Neuron (in vitro differentiated cells): ENCODE results near the gene SBNO2.
"Not testable (repeated sequence)": the region's sequence is repeated elsewhere in the genome, so short reads cannot be mapped to it uniquely, and the experiment has no call there.

Experiments used
- H2AFZ ChIP-seq: one replicate; pipeline ENCODE4 v1.6.1; 2013; ENCODE audit warnings: low read depth, mild to moderate bottlenecking, inconsistent platforms, low read length, moderate library complexity
- H3K27me3 ChIP-seq: one replicate; pipeline ENCODE4 v1.6.1; 2013; ENCODE audit warnings: low read length; ENCODE audit not compliant: insufficient read depth
- H3K36me3 ChIP-seq: one replicate; pipeline ENCODE4 v1.6.1; 2013; ENCODE audit warnings: low read length; ENCODE audit not compliant: insufficient read depth
- H3K4me1 ChIP-seq: one replicate; pipeline ENCODE4 v1.6.1; 2013; ENCODE audit warnings: low read length; ENCODE audit not compliant: insufficient read depth
- H3K4me3 ChIP-seq: 2 replicates; pipeline ENCODE4 v1.5.1; 2013; ENCODE audit warnings: mild to moderate bottlenecking, low read length, moderate library complexity
- H3K9me3 ChIP-seq: one replicate; pipeline ENCODE4 v1.6.1; 2013; ENCODE audit warnings: low read length

Gene SBNO2

DNA sequence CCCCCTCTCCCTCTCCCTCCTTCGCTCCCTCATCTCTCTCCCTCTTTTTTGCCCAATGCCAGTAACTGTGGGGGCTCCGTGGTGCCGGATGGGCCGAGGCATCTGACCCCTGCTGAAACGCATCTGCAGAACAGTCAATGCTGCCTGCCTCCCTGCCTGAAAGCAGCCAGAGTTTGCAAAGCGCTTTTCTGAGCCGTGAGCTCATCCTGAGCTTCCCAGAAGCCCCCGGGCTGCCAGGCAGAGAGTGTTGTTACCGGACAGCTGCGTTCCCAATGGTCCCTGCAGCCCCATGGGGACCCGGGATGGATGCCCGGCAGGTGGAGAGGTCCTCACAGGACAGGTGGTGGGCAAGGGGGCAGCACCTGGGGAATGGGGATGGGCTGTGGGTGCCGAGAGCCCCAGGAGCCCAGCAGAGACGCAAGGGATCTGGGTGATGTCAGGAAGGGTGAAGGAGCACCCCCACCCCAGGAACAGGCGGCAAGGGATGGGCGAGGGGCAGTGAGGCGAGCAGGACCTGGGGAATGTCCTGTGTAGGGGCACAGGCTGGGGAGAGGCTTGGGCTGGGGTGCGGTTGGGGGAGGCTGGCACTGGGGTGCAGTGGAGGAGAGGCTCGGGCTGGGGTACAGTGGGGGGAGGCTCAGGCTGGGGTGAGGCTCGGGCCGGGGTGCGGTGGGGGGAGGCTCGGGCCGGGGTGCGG lies 37.3 kb downstream of the SBNO2 start:
- Histone ChIP-seq H3K9me3 (peaks cover 2% of the 10 kb centered on the region), H3K27me3 (no peaks in the 10 kb centered on the region), H3K4me1 (peaks cover 12% of the 10 kb centered on the region), H2AFZ (no peak overlapping the region), H3K4me3 (no peak overlapping the region), H3K36me3 (no peaks in the 10 kb centered on the region)

DNA sequence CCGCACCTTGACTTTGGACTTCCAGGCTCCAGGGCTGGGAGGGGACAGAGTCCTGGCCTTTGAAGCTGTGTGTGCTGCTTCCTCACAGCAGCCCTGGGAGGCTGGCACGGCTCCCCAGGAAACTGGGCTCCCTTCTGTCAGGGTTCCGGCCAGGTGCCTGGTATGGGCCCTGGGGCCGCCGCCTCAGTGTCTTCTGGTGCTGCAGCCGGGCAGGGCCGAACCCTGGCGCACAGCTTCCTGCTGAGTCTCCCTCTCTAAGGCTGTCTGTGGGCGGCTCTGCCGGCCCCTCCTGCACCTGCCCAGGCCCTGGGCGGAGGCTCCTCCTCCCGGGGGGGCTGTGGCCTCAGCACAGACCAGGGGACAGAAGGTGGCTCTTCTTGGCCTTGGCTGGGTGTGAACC lies 37.9 kb downstream of the SBNO2 start:
- Histone ChIP-seq H2AFZ (no peak overlapping the region), H3K36me3 (no peaks in the 10 kb centered on the region), H3K4me3 (no peak overlapping the region), H3K27me3 (no peaks in the 10 kb centered on the region), H3K4me1 (peaks cover 17% of the 10 kb centered on the region), H3K9me3 (peaks cover 1% of the 10 kb centered on the region)

DNA sequence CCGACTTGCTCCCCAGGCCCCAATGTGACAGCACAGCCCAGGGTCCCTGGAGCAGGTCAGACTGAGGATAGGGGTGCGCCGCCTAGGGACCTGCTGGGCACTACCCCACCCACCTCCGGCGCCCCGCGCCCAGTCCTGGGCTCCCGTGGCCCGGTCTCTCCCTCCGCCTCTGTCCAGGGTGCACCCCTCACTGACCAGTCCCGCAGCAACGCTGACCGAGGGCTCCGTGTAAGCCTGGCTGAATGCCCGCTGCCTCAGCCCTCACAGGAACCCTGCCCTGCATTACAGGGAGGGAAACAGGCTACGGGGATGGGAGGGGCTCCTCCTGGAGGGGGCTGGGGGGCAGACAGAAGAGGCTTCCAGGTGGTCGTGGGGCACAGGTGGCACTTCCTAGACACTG lies 38.6 kb downstream of the SBNO2 start:
- no peaks in the 10 kb centered on the region for H3K27me3 ChIP-seq
- H3K4me3 ChIP-seq, result no peak overlapping the region
- no peak overlapping the region for H2AFZ ChIP-seq
- H3K9me3 ChIP-seq, result no peaks in the 10 kb centered on the region
- peaks cover 20% of the 10 kb centered on the region for H3K4me1 ChIP-seq
- no peaks in the 10 kb centered on the region for H3K36me3 ChIP-seq

GRCh38 chr19:1134431-1134830 lies 39.6 kb downstream of the SBNO2 start:
- no peaks in the 10 kb centered on the region for H3K36me3 ChIP-seq
- peaks cover 20% of the 10 kb centered on the region for H3K4me1 ChIP-seq
- H3K4me3 ChIP-seq, result no peak overlapping the region
- H3K27me3 ChIP-seq, result no peaks in the 10 kb centered on the region
- H2AFZ ChIP-seq, result no peak overlapping the region
- no peaks in the 10 kb centered on the region for H3K9me3 ChIP-seq

DNA sequence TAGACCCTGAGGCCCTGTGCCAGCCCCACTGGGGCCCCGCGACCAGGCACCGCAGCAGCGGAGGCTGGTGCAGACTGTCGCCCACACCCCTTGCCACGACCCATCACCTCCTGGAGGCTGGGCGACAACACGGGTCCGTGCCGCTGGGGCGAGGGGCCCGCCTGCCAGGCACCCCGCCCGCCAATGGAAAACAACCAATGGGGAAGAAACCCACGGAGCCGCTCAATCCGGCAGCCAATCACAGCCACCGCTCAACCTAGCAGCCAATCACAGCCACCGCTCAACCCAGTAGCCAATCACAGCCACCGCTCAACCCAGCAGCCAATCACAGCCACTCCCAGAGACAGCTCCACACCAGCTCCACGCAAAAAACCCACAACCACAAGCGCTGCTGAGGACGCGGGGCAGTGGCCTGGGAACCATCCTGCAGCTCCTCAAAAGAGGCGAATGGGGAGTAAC lies 40.6 kb downstream of the SBNO2 start:
- Histone ChIP-seq H3K36me3 (no peaks in the 10 kb centered on the region), H3K27me3 (no peaks in the 10 kb centered on the region), H3K4me3 (no peak overlapping the region), H3K9me3 (no peaks in the 10 kb centered on the region), H3K4me1 (peaks cover 20% of the 10 kb centered on the region), H2AFZ (no peak overlapping the region)

DNA sequence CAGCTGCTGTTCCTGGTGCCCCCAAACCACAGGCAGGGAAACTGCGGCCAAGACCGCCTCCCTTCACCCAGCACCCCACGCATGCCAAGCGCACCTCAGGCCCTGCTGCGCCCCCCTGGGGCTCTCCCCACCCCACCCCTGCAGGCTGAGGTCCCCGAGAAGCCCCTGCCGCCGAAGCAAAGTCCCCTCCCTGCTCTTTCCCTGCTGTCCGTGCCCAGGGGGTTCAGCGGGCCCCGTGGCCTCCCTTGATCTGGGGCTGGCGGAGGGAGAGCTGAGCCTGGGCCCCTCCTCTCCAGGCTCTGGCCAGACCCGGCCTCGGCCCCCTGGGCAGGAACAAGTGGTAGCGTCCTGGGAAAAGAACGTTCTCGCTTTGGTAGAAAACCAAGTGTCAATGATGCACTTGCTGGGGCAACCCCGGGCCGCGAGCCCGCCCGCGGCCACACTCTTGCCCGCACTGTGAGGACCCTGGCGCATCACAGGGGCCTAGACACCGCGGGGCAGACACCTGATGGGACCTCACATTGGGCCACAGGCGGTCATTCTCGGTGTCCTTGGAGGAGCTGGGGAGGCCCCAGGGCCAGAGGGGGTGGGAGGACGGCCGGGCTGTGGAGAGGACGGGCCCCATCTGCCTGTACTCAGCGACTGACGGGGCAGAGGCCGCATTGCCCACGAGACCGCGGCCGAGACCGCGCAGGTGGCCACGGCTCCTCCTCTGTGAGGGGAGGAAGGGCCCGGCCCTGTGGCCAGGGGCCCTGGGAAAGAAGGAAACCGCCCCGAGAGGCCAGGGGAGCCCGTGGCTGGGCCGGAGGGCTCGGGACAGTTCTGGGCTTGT lies 41.3 kb downstream of the SBNO2 start:
- H3K27me3 ChIP-seq, result no peaks in the 10 kb centered on the region
- no peaks in the 10 kb centered on the region for H3K9me3 ChIP-seq
- H3K4me3 ChIP-seq, result peak overlapping the region; percentile 53
- H3K36me3 ChIP-seq, result no peaks in the 10 kb centered on the region
- peak overlapping the region; percentile 74 for H2AFZ ChIP-seq
- peaks cover 20% of the 10 kb centered on the region for H3K4me1 ChIP-seq

- Histone ChIP-seq H2AFZ (peak overlapping the region; percentile 74), H3K9me3 (no peaks in the 10 kb centered on the region), H3K27me3 (no peaks in the 10 kb centered on the region), H3K36me3 (no peaks in the 10 kb centered on the region), H3K4me1 (peaks cover 20% of the 10 kb centered on the region), H3K4me3 (peak overlapping the region; percentile 53)
Measured at GRCh38 chr19:1131718-1132551, 42.1 kb downstream of the SBNO2 start.

DNA sequence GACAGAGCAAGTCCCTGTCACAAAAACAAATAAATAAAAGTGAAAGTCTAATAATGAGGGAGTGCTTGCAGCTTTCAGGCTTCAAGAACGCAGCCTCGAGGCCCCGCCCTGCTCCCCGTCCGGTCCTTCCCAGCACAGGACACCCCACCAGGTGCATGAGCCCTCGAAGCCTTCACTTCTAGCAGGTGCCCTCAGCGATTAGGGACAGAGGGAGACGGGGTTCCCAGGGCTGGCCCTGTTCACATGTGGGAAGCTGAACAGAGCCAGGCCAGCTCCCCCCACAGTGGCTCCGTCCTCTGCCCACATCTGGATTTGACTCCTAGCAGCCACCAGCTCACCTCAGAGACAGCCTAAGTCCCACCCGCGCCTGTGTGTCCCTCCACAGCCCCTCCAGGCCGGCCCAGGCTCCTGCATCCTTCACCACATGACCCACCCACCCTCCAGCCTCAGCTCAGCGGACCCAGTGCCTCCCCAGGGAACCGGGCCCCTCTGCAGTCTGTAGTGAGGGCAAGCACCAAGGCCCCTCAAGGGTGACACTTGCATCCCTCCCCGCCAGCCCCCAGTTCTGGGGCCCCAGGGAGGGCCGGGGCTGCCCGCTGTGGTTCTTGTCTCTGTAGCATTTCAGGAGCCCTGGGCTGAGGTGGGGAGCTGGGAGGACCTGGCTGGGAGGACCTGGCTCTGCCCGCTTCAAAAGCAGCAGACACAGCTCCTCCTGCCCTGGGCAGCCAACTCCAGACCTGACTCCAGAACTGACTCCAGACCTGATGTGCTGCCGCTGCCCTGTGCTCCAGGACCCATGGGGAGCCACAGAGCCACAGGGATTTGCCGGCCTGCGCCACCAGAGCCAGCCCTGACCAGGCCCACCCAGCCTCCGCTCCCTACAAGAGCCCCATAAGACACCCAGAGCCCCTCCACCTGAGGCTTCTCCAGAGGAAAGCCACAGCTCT lies 43.0 kb downstream of the SBNO2 start:
- Histone ChIP-seq H3K9me3 (no peaks in the 10 kb centered on the region), H3K4me3 (peak overlapping the region; percentile 53), H3K4me1 (peaks cover 20% of the 10 kb centered on the region), H2AFZ (peak overlapping the region; percentile 74), H3K36me3 (no peaks in the 10 kb centered on the region), H3K27me3 (no peaks in the 10 kb centered on the region)

DNA sequence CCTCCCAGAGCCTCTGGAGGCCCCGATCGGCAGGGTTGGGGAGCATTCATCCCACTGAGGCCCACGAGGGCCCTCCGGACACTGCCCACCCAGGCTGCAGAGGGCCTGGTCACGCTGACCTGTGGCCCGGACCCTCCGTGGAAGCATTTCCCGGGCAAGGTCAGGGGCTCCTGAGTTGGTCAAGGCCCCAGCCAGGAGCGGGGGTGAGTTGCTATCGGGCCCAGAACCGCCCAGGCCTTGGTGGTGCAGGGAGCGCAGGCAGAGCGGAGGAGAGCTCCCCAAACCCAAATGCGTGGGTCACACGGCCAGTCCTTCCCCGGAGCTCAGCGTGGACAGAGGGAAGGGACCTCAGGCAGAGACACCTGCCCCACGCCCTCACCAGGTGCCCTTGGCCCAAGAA lies 44.5 kb downstream of the SBNO2 start:
- Histone ChIP-seq H3K4me3 (no peak overlapping the region), H2AFZ (no peak overlapping the region), H3K9me3 (no peaks in the 10 kb centered on the region), H3K27me3 (no peaks in the 10 kb centered on the region), H3K36me3 (no peaks in the 10 kb centered on the region), H3K4me1 (peaks cover 20% of the 10 kb centered on the region)

GRCh38 chr19:1129084-1129483 lies 45.0 kb downstream of the SBNO2 start:
- H3K36me3 ChIP-seq, H3K4me3 ChIP-seq, H2AFZ ChIP-seq: not testable (repeated sequence)

GRCh38 chr19:1128106-1128505 lies 46.0 kb downstream of the SBNO2 start:
- no peaks in the 10 kb centered on the region for H3K9me3 ChIP-seq
- peaks cover 10% of the 10 kb centered on the region for H3K36me3 ChIP-seq

More at GRCh38 chr19:1129084-1129483, 45.0 kb downstream of the SBNO2 start:
- H3K4me1 ChIP-seq, result peaks cover 20% of the 10 kb centered on the region
- H3K9me3 ChIP-seq, H3K27me3 ChIP-seq: not testable (repeated sequence)

More at GRCh38 chr19:1128106-1128505, 46.0 kb downstream of the SBNO2 start:
- Histone ChIP-seq H3K27me3 (no peaks in the 10 kb centered on the region), H3K4me3 (no peak overlapping the region), H3K4me1 (peaks cover 20% of the 10 kb centered on the region), H2AFZ (no peak overlapping the region)
